Lower leg skin (tissue), 4 donors: Measurements from ENCODE around the gene IFNGR2. TPM values are rescaled to one million over a fixed set of nuclear protein-coding genes. Genes with fewer than 3 reads are reported as not detected.

Experiments used
- DNase-seq, 2 donors: peaks; one replicate each; pipeline ENCODE4 v3.0.0-alpha.2; 2019; ENCODE audit warnings: low spot score in 2 of 2
- H3K4me3 ChIP-seq: fragments of 200-600 bp; sonication (generic); 2 replicates; pipeline ENCODE4 v1.5.1; 2017; ENCODE audit warnings: mild to moderate bottlenecking, low read depth; ENCODE audit not compliant: poor library complexity, severe bottlenecking
- POLR2A ChIP-seq, 2 donors: fragments of 450-650 bp; IDR thresholded peaks; one replicate each; pipeline ENCODE4 v1.6.1; 2016 to 2017; ENCODE audit warnings: antibody characterized with exemption in 2 of 2, mild to moderate bottlenecking in 1 of 2, moderate library complexity in 1 of 2
- WGBS, 2 donors: methylation state at CpG; one replicate each; pipeline ENCODE4 v1.1.5; 2018; 5-methylcytosine and 5-hydroxymethylcytosine counted together
- intact Hi-C: fragments of 100-400 bp; cut with DNase I; formaldehyde crosslinking; loops from one replicate; pipeline ENCODE4 v1.15.0; 2023; ENCODE audit warnings: low total_unique reads
- total RNA-seq, 4 donors: library from RNA; depleted of rRNA; stranded (reverse); fragments of >200 nt; gene quantifications; one replicate each; pipeline ENCODE4 v1.1.0, GENCODE V29; 2016
- TF ChIP-seq, protein P1 (sequence below), 3 donors: fragments of 450-650 bp; IDR thresholded peaks; one replicate each; pipeline ENCODE4 v1.5.1; 2016; ENCODE audit warnings: antibody characterized with exemption in 3 of 3, mild to moderate bottlenecking in 3 of 3, moderate library complexity in 2 of 3

Gene IFNGR2
- total RNA-seq, 4 donors from 2014 or later: 46.7 to 74.1 (median 60.9) TPM

DNA sequence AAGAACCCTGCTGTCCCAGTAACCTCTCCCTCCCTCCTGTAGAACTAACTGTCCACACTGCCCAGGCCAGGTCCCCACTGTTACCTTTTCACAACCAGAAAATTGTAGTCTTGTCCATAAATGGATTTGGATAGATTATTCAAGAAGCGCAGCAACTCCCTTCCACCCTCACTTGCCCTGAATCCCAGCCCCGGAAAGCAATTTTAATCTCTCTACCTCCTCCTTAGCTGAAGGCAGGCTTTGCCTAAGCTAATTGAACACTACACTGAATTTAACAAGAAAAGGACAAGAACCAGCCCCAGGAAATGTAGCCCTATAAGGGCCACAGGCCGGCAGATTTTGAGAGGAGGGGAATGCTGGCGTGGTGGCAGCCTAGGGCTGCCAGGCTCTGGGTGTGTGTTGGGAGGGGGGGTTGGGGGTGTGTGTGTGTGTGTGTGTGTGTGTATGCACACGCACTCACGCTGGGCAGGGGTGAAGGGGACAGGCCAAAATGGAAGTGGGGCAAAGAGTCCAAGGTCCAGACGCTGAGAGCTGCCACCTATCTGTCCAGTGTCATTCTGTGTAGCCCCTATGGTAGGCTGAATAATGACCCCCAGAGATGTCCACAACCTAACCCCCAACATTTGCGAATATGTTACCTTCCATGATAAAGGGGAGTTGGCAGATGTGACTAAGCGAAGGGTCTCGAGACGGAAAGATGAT, 10.8 kb upstream of the IFNGR2 start:
- DNase-seq: no peak
- 77 to 81% methylated on average over 11 of the region's 11 CpGs for WGBS, 2 donors
- H3K4me3 ChIP-seq: no peak overlapping the region
- TF ChIP-seq, protein P1, sequence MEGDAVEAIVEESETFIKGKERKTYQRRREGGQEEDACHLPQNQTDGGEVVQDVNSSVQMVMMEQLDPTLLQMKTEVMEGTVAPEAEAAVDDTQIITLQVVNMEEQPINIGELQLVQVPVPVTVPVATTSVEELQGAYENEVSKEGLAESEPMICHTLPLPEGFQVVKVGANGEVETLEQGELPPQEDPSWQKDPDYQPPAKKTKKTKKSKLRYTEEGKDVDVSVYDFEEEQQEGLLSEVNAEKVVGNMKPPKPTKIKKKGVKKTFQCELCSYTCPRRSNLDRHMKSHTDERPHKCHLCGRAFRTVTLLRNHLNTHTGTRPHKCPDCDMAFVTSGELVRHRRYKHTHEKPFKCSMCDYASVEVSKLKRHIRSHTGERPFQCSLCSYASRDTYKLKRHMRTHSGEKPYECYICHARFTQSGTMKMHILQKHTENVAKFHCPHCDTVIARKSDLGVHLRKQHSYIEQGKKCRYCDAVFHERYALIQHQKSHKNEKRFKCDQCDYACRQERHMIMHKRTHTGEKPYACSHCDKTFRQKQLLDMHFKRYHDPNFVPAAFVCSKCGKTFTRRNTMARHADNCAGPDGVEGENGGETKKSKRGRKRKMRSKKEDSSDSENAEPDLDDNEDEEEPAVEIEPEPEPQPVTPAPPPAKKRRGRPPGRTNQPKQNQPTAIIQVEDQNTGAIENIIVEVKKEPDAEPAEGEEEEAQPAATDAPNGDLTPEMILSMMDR (IDR thresholded peaks at IDR 0.05): no peak
- no peak for TF ChIP-seq POLR2A (IDR thresholded peaks at IDR 0.05)
- intact Hi-C loops: no loop called here

DNA sequence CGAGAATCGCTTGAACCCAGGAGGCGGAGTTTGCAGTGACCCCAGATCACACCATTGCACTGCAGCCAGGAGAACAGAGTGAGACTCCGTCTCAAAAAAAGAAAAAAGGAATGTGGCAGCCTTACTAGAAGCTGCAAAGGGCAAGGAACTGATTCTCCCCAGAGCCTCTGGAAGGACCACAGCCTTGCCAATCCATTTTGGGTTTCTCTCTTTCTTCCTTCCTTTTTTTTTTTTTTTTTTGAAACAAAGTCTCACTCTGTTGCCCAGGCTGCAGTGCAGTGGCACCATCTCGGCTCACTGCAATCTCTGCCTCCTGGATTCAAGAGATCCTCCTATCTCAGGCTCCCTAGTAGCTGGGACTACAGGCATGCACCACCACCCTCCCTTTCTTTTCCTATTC, 9.9 kb upstream of the IFNGR2 start:
- TF ChIP-seq, protein P1 (IDR thresholded peaks at IDR 0.05): no peak
- TF ChIP-seq POLR2A (IDR thresholded peaks at IDR 0.05): no peak
- WGBS, 2 donors: 55 to 71% methylated on average over 5 of the region's 5 CpGs
- no peak overlapping the region for H3K4me3 ChIP-seq
- intact Hi-C loops: no loop called here
- DNase-seq: no peak

DNA sequence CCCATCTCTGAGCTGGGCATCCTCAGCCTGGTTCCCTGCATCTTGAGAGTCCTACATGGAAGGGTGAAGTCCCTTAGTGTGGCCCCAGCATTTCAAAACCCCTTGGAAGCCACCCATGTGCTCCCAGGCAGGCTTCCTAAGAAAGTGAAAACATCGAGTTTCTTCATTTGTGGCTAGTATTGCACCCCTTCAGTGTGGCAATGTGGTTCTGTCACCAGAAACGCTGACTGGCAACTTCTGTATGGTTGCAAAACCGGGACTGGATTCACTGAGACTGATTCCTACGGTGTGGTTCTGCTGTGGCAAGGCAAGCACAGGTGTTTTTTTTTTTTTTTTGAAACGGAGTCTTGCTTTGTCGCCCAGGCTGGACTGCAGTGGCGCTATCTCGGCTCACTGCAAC, 9.0 kb upstream of the IFNGR2 start:
- 75 to 85% methylated on average over 8 of the region's 8 CpGs for WGBS, 2 donors
- intact Hi-C loops: no loop called here

GRCh38 chr21:33395891-33396331, 7.3 kb upstream of the IFNGR2 start:
- no peak overlapping the region for H3K4me3 ChIP-seq
- no peak for DNase-seq
- 82 to 83% methylated on average over 6 of the region's 6 CpGs for WGBS, 2 donors
- no peak for TF ChIP-seq POLR2A (IDR thresholded peaks at IDR 0.05)
- intact Hi-C loops: no loop called here

More for the DNA sequence above, 9.0 kb upstream of the IFNGR2 start:
- TF ChIP-seq, protein P1 (IDR thresholded peaks at IDR 0.05): no peak
- no peak for TF ChIP-seq POLR2A (IDR thresholded peaks at IDR 0.05)
- peak in 1 of 2 donors; percentile 67 for DNase-seq
- no peak overlapping the region for H3K4me3 ChIP-seq

- no peak for TF ChIP-seq POLR2A (IDR thresholded peaks at IDR 0.05)
- TF ChIP-seq, protein P1 (IDR thresholded peaks at IDR 0.05): no peak
- H3K4me3 ChIP-seq: no peak overlapping the region
- intact Hi-C loops: no loop called here
- WGBS, 2 donors: 87 to 96% methylated on average over 6 of the region's 6 CpGs
- no peak for DNase-seq
Measured at GRCh38 chr21:33396436-33396835, 6.8 kb upstream of the IFNGR2 start.

GRCh38 chr21:33396951-33397350, 6.3 kb upstream of the IFNGR2 start:
- DNase-seq: no peak
- intact Hi-C loops: no loop called here
- no peak for TF ChIP-seq POLR2A (IDR thresholded peaks at IDR 0.05)
- TF ChIP-seq, protein P1 (IDR thresholded peaks at IDR 0.05): no peak
- no peak overlapping the region for H3K4me3 ChIP-seq
- WGBS, 2 donors: 57 to 61% methylated on average over 5 of the region's 5 CpGs
